Measurements from ENCODE around the gene SCN7A. TPM values are rescaled to one million over a fixed set of nuclear protein-coding genes. Genes with fewer than 3 reads are reported as not detected.
"Not testable (repeated sequence)": the region's sequence is repeated elsewhere in the genome, so short reads cannot be mapped to it uniquely, and the experiment has no call there.

SCN7A gene
- total and polyA plus RNA-seq, 3 experiments from 2014 or later: not detected

DNA sequence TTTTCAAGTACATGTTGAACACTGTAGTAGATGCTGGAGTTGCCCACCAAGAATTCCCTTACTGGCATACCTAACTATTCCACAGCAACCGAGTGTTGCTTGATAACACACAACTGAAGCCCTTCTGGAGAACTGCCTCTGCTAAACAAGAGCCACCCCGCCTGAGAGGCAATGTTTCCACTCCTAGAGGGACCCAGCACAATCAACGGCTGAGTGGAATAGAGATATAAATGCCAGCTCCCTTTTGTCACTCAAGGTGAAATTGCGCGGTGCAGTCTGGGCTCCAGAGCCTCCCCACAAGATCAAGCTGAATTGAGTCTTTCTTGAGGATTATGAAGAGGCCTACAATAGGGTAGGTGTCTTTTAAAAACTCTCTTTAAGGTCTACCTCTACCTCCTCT, 69.2 kb downstream of the SCN7A start:
- ChIA-PET POLR2A (no interaction called here), CTCF (no interaction called here)
- Histone ChIP-seq H3K4me1 (ENCODE audit: insufficient read depth, low read length) (no peaks in the 10 kb centered on the region), H3K9me3 (ENCODE audit: low read length) (no peaks in the 10 kb centered on the region), H3K27ac (ENCODE audit: low read depth, low read length) (no peak overlapping the region), H3K27me3 (ENCODE audit: insufficient read depth, low read length, poor library complexity, severe bottlenecking) (no peaks in the 10 kb centered on the region), H3K4me3 (ENCODE audit: low read length) (no peak overlapping the region), H3K36me3 (ENCODE audit: insufficient read depth, low read length) (no peaks in the 10 kb centered on the region)
- H3K27me3 Mint-ChIP-seq: no peaks in the 10 kb centered on the region
- H3K9me3 Mint-ChIP-seq: peaks cover 0 to 3% (median 0%) of the 10 kb centered on the region in 5 donors
- no peak overlapping the region for H3K4me3 Mint-ChIP-seq
- DNase-seq: no peak
- H3K36me3 Mint-ChIP-seq: no peaks in the 10 kb centered on the region
- H3K4me1 Mint-ChIP-seq: no peaks in the 10 kb centered on the region
- no peak overlapping the region for H3K27ac Mint-ChIP-seq

DNA sequence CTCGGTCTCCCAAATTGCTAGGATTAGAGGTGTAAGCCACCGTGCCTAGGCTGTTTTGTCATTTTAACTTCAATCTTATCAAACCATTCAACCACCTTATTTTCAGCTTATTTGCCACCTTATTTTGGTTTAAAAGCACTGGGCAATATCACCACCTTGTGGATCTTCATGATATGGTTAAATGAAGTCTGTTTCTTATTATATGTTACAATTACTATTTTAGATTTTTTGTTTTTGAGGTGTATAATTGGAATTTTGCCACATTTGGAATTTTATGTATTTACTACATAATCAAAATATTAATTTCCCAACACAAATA, 74.5 kb downstream of the SCN7A start:
- no peak overlapping the region for H3K27ac ChIP-seq (ENCODE audit: low read depth, low read length)
- no peak for DNase-seq
- Mint-ChIP-seq H3K27ac (no peak overlapping the region), H3K4me3 (no peak overlapping the region), H3K9me3 (peaks cover 0 to 6% (median 0%) of the 10 kb centered on the region in 5 donors), H3K4me1 (no peaks in the 10 kb centered on the region), H3K27me3 (no peaks in the 10 kb centered on the region), H3K36me3 (no peaks in the 10 kb centered on the region)
- H3K36me3 ChIP-seq (ENCODE audit: insufficient read depth, low read length): no peaks in the 10 kb centered on the region
- CTCF ChIA-PET: no interaction called here
- no peaks in the 10 kb centered on the region for H3K9me3 ChIP-seq (ENCODE audit: low read length)
- H3K4me1 ChIP-seq (ENCODE audit: insufficient read depth, low read length): no peaks in the 10 kb centered on the region
- POLR2A ChIA-PET: no interaction called here
- no peak overlapping the region for H3K4me3 ChIP-seq (ENCODE audit: low read length)
- H3K27me3 ChIP-seq (ENCODE audit: insufficient read depth, low read length, poor library complexity, severe bottlenecking): no peaks in the 10 kb centered on the region

DNA sequence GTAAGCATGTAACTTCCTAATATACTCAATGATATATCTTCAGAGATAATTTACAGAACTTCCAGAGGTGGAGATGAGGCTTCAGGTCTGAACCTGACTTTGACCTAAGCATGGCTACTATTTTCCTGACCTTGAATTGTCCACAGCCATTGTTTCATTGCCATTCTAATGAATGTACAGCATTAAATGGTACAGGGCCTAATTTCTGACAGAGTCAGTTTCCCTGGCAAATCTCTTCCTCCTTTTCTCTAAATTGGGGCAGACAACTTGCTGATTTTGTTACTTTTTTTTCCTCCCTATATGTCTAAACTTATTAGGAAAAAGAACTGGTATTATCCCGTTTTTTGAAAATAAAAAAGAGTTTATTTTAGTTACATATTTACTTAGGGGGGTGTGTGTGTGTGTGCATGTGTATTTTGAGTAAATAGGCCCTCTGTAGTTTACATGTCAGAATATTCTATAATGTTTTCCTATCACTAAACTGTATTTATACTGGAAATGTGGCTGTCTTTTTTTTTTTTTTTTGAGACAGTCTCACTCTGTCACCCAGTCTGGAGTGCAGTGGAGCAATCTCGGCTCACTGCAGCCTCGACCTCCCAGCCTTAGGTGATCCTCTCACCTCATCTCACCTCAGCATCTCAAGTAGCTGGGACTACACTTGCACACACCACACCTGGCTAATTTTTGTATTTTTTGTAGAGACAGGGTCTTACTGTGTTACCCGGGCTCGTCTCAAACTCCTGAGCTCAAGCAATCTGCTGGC, 75.0 kb downstream of the SCN7A start:
- CTCF ChIA-PET: no interaction called here

DNA sequence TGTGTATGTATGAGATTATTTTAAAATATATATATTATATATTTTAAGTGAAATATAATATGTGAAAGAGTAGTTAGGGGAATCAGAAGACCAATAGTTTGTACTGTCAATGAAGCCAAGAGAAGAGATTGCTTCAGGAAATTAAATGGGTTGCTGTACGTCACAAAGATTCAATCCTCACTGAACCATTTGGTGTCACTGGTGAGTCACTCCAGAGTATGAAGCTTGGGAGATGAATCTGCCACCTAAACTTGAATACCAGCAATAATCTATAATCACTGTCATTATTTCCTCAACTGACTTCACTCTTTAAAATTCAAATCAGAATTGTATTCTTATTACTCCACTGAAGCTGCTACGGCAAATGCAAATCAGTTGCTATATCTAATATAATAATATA, 76.4 kb downstream of the SCN7A start:
- Histone ChIP-seq H3K4me1 (ENCODE audit: insufficient read depth, low read length) (no peaks in the 10 kb centered on the region), H3K27me3 (ENCODE audit: insufficient read depth, low read length, poor library complexity, severe bottlenecking) (no peaks in the 10 kb centered on the region), H3K27ac (ENCODE audit: low read depth, low read length) (no peak overlapping the region), H3K9me3 (ENCODE audit: low read length) (no peaks in the 10 kb centered on the region), H3K4me3 (ENCODE audit: low read length) (no peak overlapping the region), H3K36me3 (ENCODE audit: insufficient read depth, low read length) (no peaks in the 10 kb centered on the region)
- no peak overlapping the region for H3K27ac Mint-ChIP-seq
- no peaks in the 10 kb centered on the region for H3K4me1 Mint-ChIP-seq
- H3K9me3 Mint-ChIP-seq: peaks cover 0 to 6% (median 0%) of the 10 kb centered on the region in 5 donors
- no peak for DNase-seq
- no peak overlapping the region for H3K4me3 Mint-ChIP-seq
- CTCF ChIA-PET: no interaction called here
- H3K36me3 Mint-ChIP-seq: no peaks in the 10 kb centered on the region
- POLR2A ChIA-PET: no interaction called here
- no peaks in the 10 kb centered on the region for H3K27me3 Mint-ChIP-seq

More for the DNA sequence above, 75.0 kb downstream of the SCN7A start:
- Mint-ChIP-seq H3K4me1 (no peaks in the 10 kb centered on the region), H3K4me3 (no peak overlapping the region), H3K27ac (no peak overlapping the region), H3K36me3 (no peaks in the 10 kb centered on the region), H3K27me3 (no peaks in the 10 kb centered on the region), H3K9me3 (peaks cover 0 to 6% (median 0%) of the 10 kb centered on the region in 5 donors)
- Histone ChIP-seq H3K4me1 (ENCODE audit: insufficient read depth, low read length) (no peaks in the 10 kb centered on the region), H3K27me3 (ENCODE audit: insufficient read depth, low read length, poor library complexity, severe bottlenecking) (no peaks in the 10 kb centered on the region), H3K27ac (ENCODE audit: low read depth, low read length) (no peak overlapping the region), H3K4me3 (ENCODE audit: low read length) (no peak overlapping the region), H3K36me3 (ENCODE audit: insufficient read depth, low read length) (no peaks in the 10 kb centered on the region), H3K9me3 (ENCODE audit: low read length) (no peaks in the 10 kb centered on the region)
- DNase-seq: no peak
- POLR2A ChIA-PET: no interaction called here

DNA sequence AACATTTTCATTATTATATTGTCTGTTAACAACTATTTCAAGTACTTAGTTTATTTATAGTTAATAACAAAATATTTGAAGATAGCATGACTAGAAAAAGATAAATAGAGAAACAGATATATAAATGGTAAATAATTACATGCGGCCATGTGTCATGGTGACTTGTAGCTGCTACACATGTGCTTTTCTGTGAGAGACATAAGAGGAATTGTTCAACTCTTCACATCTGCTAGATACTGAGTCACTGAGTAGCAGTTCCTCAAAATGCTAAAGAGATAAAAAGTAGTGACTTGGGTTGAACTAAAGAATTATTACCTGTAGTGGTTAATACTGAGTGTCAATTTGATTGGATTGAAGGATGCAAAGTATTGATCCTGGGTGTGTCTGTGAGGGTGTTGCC, 80.8 kb downstream of the SCN7A start:
- H3K27ac ChIP-seq (ENCODE audit: low read depth, low read length): no peak overlapping the region
- Mint-ChIP-seq H3K27ac (no peak overlapping the region), H3K36me3 (no peaks in the 10 kb centered on the region), H3K27me3 (no peaks in the 10 kb centered on the region), H3K4me3 (no peak overlapping the region), H3K9me3 (peaks cover 0 to 12% (median 0%) of the 10 kb centered on the region in 5 donors), H3K4me1 (no peaks in the 10 kb centered on the region)
- no peaks in the 10 kb centered on the region for H3K4me1 ChIP-seq (ENCODE audit: insufficient read depth, low read length)
- no peaks in the 10 kb centered on the region for H3K36me3 ChIP-seq (ENCODE audit: insufficient read depth, low read length)
- DNase-seq: no peak
- ChIA-PET POLR2A (no interaction called here), CTCF (no interaction called here)
- H3K9me3 ChIP-seq (ENCODE audit: low read length): no peaks in the 10 kb centered on the region
- no peak overlapping the region for H3K4me3 ChIP-seq (ENCODE audit: low read length)
- H3K27me3 ChIP-seq (ENCODE audit: insufficient read depth, low read length, poor library complexity, severe bottlenecking): no peaks in the 10 kb centered on the region

DNA sequence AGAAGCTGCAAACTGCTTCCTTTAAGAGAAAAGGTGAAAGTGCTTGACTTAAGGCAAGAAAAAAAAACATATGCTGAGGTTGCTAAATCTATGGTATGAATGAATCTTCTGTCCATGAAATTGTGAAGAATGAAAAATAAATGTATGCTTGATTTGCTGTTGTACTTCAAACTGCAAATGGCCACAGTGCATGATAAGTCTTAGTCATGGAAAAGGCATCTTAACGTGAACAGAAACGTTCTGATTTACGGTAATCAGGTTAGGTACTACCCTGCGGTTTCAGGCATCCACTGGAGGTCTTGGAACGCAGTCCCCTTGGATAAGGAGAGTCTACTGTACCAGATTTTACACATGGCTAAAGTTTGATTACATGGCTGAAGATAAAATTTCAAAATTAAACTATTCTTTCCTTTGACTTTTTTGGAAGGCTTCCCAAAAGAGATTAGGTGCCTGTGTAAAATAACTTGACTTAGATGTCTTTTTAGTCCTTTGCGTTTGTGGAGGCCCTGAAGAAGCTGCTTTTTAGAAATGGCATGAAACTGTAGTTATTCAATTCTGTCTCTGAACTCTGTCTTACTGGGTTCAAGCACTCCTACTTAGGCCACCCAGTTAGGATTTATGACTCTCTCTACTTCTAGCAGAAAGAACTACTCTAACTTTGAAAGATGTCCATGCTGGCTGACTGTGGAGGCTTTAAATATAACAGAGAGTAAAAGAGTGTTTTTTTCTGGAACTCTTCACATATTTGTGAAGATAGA, 82.4 kb downstream of the SCN7A start:
- Histone ChIP-seq H3K27ac (ENCODE audit: low read depth, low read length) (no peak overlapping the region), H3K4me3 (ENCODE audit: low read length) (no peak overlapping the region), H3K36me3 (ENCODE audit: insufficient read depth, low read length) (no peaks in the 10 kb centered on the region), H3K4me1 (ENCODE audit: insufficient read depth, low read length) (no peaks in the 10 kb centered on the region), H3K27me3 (ENCODE audit: insufficient read depth, low read length, poor library complexity, severe bottlenecking) (no peaks in the 10 kb centered on the region), H3K9me3 (ENCODE audit: low read length) (no peaks in the 10 kb centered on the region)
- Mint-ChIP-seq H3K9me3 (peaks cover 0 to 12% (median 0%) of the 10 kb centered on the region in 5 donors), H3K27ac (no peak overlapping the region), H3K4me3 (no peak overlapping the region), H3K36me3 (no peaks in the 10 kb centered on the region), H3K27me3 (no peaks in the 10 kb centered on the region), H3K4me1 (no peaks in the 10 kb centered on the region)
- ChIA-PET POLR2A (no interaction called here), CTCF (no interaction called here)
- no peak for DNase-seq

DNA sequence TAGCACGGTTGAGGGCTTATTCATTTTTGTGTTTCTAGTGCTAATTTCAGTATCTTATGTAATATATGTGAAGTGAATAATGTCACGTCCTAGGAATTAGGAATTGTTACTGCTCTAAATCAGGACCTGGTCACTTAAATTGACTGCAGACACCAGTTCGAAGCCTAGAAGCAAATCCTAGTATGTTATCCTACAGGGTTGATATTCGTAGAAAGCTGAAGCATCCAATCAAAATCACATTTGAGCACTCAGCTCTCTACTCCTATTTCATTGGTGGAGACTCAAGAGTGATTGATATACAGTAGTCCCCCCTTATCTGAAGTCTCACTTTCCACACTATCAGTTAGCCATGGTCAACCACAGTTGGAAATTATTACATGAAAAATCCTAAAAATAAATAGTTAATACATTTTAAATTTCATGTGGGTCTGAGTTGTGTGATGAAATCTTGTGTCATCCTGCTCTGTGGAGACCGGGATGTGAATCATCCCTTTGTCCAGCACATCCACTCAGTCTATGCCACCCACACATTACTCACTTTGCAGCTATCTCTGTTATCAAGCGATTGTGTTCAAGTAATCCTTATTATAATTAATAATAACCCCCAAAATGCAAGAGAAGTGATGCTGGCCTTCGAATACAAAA, 83.1 kb downstream of the SCN7A start:
- Mint-ChIP-seq H3K4me3 (no peak overlapping the region), H3K4me1 (no peaks in the 10 kb centered on the region), H3K27me3 (no peaks in the 10 kb centered on the region), H3K27ac (no peak overlapping the region), H3K36me3 (no peaks in the 10 kb centered on the region), H3K9me3 (peaks cover 0 to 10% (median 0%) of the 10 kb centered on the region in 5 donors)
- H3K4me1 ChIP-seq (ENCODE audit: insufficient read depth, low read length): no peaks in the 10 kb centered on the region
- no peak for DNase-seq
- no peaks in the 10 kb centered on the region for H3K36me3 ChIP-seq (ENCODE audit: insufficient read depth, low read length)
- ChIA-PET POLR2A (no interaction called here), CTCF (no interaction called here)
- no peak overlapping the region for H3K4me3 ChIP-seq (ENCODE audit: low read length)
- H3K9me3 ChIP-seq (ENCODE audit: low read length): no peaks in the 10 kb centered on the region
- no peak overlapping the region for H3K27ac ChIP-seq (ENCODE audit: low read depth, low read length)
- H3K27me3 ChIP-seq (ENCODE audit: insufficient read depth, low read length, poor library complexity, severe bottlenecking): no peaks in the 10 kb centered on the region

GRCh38 chr2:166407746-166408145, 86.3 kb downstream of the SCN7A start:
- DNase-seq; H3K27me3 Mint-ChIP-seq; POLR2A ChIA-PET; H3K4me1 ChIP-seq (ENCODE audit: insufficient read depth, low read length); H3K27ac Mint-ChIP-seq; H3K27ac ChIP-seq (ENCODE audit: low read depth, low read length); H3K9me3 ChIP-seq (ENCODE audit: low read length); H3K36me3 Mint-ChIP-seq; H3K4me1 Mint-ChIP-seq; H3K4me3 ChIP-seq (ENCODE audit: low read length); H3K27me3 ChIP-seq (ENCODE audit: insufficient read depth, low read length, poor library complexity, severe bottlenecking); CTCF ChIA-PET; H3K36me3 ChIP-seq (ENCODE audit: insufficient read depth, low read length); H3K4me3 Mint-ChIP-seq: not testable (repeated sequence)
- H3K9me3 Mint-ChIP-seq: peaks cover 0 to 11% (median under 1%) of the 10 kb centered on the region in 5 donors

Data from CD8-positive, alpha-beta memory T cell (primary cell).